DMS79 treated with DMSO at 0.1 percent for 48 hours (cell line): ENCODE measurements around the gene ZRSR2.
"Not testable (repeated sequence)": the region's sequence is repeated elsewhere in the genome, so short reads cannot be mapped to it uniquely, and the experiment has no call there.

Experiments
- DNase-seq: peaks from one replicate; lab custom pipeline; 2025; lab: John Stamatoyannopoulos, UW

Gene ZRSR2, protein sequence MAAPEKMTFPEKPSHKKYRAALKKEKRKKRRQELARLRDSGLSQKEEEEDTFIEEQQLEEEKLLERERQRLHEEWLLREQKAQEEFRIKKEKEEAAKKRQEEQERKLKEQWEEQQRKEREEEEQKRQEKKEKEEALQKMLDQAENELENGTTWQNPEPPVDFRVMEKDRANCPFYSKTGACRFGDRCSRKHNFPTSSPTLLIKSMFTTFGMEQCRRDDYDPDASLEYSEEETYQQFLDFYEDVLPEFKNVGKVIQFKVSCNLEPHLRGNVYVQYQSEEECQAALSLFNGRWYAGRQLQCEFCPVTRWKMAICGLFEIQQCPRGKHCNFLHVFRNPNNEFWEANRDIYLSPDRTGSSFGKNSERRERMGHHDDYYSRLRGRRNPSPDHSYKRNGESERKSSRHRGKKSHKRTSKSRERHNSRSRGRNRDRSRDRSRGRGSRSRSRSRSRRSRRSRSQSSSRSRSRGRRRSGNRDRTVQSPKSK

DNA sequence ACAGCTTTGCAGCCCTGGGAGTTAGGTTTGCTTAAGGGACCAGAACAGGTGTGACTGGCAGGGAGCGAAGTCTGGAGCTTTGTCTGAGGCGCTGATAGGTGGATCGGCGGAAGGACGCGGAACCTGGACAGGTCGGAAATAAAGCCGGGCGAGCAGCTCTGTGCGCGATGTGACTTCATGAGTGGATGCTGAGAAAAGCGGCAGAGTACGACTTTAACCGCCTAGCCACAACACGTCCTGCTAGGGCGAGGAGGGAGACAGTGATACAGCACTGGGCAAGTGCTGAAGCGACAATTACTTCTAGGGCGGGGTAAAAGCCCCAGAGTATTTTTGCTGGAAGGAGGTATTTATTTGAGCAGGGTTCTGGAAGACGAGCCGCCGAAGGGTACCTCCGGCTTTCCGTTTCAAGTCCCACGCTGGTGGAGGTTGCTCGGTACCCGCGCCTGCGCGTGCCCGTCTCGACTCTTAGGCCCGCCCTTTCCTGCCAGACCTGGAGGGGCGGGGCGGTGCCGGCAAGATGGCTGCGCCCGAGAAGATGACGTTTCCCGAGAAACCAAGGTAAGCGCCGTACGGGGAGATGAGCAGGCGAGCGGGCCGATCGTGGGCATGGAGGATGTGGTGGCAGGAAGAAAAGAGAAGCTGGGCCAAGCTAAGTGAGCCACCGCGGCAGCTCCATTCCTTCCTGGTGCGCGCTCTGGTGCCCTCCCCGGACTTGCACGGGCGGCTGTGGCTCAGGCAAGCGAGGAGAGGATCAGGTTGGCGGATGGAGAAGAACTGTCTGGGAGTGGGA, at the start of gene ZRSR2:
ZRSR2 (plus strand) TSS at position 506 of the 790 bp plus-strand sequence; CDS start at position 518, 12 bp downstream.
- peak; percentile 40 for DNase-seq

DNA sequence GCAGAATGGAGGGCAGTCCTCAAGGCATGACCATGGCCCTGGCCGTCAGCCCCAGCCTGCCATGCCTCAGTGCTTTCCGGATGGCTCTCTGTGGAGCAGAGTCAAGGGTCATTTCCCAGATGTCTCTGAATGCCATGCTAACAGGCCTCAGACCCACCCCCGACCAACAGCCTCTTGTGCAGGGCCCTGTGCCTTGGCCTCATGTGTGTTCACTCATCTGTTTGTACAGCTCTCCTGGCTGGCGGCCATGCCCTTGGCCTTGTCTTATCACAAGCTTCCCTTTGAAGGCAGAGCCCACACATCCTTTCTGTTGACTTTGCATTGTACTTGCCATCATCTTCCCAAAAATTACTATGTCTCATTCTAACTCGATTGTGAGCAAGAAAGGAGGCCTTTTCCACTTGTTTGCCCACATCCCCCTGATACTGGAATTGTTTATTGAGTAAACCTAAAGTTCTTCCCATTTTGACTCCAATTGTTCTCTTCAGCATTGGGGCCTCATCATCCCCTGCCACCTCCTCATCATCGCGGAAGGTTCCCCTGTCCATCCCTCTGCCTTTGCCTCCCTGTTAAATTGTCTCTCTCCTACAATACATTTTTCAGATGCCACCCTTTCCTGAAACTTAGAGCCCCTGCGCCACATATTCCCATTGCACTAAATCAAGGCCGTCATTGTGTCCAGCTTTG, 46.0 kb upstream of the ZRSR2 start:
- no peak for DNase-seq

DNA sequence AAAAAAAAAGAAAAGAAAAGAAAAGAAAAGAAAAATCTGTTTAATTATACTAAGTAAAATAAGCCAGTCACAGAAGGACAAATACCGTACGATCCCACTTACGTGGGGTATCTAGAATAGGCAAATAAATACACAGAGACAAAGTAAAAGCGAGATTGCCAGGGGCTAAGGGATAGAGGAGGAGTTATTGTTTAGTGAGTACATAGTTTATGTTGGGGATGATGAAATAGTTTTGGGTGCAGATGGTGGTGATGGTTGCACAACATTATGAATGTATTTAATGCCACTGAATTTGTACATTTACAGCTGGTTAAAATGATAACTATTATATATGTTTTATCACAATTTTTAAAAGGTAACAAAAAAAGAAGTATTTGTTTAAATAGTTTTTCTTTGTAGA, 45.1 kb upstream of the ZRSR2 start:
- DNase-seq: no peak

DNA sequence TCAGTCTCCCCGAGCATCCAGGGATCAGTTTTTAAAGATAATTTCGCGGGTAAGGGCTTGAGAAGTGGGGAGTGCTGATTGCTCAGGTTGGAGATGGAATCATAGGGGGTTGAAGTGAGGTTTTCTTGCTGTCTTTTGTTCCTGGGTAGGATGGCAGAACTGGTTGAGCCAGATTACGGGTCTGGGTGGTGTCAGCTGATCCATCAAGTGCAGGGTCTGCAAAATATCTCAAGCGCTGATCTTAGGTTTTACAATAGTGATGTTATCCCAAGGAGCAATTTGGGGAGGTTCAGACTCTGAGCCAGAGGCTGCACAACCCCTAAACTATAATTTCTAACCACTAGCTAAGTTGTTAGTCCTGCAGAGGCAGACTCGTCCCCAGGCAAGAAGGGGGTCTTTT, 43.6 kb upstream of the ZRSR2 start:
- not testable (repeated sequence) for DNase-seq

DNA sequence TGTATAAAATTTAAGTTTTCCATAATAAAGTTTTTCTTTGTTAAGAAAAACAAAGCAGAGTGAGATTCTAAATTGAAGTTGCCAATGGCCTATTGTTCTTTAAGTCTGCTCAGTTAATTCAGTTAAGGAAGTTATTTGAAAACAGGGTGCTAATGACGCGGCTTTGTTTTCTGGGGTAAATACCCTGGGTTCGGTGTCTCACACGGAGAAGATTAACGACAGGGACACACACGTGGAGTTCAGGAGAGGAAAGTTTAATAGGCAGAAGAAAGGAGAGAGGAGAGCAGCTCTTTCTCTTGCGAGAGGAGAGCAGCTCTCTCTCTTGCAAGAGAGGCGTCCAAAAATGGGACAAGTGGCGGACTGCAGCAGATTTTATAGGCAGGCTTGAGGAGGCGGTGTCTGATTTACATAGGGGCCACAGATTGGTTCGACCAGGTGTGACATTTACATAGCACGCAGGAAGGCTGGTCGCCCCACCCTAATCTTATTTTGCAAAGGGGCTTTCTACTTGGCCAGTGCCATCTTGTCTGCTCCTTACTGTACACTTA, 42.6 kb upstream of the ZRSR2 start:
- no peak for DNase-seq

DNA sequence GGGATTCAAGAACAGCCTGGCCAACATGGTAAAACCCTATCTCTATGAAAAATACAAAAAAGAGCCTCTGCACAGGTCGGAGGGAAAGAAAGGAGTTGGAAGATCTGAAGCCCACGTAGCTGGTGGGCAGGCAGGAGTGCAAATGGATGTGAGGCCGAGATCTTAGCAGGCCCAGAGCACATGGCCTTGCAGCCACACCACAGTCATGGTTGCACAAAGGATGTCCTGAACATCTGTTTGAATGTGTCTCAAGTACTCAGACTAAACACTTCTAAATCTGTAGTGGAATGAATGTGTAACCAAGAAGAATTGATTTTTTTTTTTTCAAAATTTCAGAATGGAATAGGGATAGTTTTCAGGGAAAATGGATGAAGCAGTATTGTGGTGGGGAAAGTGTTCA, 41.4 kb upstream of the ZRSR2 start:
- no peak for DNase-seq

DNA sequence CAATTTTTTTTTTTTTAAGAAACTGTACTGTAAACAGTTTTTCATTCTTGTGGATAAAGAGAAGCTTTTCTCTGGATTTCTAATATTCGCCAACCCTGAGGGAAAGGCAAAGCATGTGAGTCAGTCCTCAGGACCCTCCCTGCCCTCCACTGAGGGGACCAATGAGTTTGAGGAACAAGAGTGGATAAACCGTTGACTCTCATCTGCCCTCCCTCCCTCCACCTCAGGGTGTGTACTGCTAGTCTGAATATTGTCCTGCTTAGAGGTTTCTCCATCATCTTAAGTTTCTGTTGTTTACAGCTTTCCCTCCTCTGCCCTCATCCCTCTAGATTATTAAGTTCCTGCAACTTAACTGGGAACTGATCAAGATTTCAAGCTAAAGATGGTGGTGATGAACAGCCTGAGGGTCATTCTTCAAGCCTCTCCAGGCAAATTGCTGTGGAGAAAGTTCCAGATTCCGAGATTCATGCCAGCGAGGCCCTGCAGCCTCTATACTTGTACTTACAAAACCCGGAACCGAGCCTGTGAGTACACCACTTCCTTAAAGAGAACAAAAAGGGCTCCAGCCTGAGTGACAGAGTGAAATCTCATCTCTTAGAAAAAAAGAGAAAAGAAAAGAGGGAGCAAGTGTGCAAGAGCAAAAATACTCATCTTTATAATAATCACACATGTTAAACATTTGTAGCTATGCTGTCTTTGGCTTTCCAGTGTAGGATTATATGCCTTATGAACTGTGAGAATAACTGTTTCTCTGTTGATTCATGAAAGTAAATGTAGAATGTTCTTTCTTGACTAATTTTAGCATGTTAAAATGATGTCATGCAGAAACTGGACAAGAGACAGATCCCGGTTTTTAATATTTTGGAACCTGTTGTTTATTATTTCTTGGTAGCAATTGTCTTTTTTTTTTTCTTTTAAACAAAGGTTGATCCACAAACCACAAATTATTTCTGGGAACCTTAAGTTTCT, 40.4 kb upstream of the ZRSR2 start:
- no peak for DNase-seq

DNA sequence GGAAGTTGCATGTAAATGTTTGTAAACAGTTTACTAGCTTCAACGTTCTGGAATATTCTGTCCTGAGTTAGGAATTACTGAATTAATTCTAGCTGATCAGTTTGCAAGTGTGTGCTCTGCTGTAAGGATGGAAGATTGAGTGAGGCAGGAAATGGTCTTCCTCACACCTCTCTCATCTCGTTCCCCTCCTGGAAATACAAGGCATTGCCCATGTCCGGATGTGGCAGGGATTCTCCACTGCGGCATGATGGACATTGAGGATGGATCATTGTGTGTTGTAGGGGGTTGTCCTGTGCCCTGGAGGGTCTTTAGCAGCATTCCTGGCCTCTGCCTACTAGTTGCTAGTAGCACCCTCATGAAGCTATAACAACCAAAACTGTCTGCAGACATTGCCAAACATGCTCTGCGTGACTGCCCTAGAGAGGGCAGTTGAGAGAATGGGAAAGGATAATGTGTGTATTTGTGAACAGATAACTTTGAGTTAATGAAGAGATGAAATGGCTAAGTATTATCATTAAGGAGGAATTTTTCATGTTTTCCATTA, 39.6 kb upstream of the ZRSR2 start:
- no peak for DNase-seq

DNA sequence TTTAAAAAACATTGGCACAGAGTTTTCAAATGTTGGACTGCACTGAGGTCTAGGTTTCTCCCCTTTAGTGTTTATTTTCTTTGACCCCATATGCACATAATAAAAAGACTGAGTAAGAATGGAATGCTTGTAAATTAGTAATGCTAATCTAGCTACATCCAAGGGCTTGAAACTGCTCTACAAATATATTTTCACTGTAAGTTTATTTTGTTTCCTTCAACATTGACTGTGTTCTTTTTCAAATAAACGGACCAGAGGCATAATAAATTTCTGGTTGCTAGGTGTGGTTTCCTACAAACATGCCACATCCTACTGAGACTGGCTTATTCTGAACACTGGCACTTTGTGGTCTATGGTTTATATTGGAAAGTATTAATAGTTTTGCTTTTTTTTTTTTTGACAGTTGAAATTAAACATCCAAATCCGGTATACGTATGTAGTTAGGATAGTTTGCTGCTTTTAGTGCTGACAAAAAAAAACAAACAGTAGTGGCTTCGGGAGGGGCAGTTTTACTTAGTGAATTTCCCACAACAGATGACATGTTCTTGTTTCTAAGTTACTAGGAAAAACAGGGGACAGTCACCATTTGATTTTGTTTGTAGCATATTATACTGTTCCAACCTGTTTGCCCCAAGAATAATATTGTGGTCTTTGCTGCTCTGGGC, 39.0 kb upstream of the ZRSR2 start:
- DNase-seq: no peak

DNA sequence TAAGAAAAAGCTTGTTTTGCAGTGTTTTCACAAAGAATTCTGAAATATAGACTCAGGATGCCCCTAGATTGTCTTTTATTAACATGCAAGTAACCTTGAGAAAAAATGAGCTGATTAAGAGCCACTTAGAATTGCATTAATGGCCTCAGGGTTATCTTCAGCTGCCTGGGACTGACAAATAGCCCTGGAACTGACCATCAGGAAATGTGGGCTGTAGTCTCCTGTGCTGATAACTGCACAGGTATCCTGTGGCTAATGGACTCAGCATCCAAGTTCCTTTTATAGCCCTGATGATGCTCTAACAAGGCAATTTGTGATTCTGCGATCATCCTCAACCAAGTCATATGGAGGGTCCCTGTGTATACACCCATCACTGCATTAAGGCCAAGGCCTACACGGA, 35.2 kb upstream of the ZRSR2 start:
- no peak for DNase-seq

DNA sequence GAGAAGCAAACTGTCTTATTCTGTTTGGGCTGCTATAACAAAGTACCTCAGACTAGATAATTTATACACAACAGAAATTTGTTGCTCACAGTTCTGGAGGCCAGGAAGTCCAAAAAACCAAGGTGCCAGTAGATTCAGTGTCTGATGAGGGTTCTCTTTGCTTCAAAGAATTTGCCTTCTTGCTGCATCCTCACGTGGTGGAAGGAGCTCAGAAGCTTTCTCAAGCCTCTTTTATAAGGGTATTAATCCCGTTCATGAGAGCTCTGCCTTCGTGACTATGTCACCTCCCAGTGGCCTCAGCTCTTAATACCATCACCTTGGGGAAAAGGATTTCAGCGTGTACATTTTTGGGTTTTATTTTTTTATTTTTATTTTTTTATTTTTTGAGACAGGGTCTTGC, 32.1 kb upstream of the ZRSR2 start:
- DNase-seq: no peak

DNA sequence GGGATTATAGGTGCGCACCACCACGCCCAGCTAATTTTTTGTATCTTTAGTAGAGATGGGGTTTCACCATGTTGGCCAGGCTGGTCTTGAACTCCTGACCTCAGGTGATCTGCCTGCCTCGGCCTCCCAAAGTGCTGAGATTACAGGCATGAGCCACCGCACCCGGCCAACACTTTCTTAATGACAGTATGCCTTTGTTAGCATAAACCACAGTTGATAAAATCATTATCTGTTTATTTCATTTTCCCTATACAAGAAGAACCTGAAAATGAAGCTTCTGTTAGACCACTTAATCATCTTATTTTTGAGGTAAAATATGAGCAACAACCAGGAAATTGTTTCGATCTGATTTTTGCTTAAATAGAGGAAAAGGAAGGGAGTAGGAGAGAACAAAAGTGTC, 30.4 kb upstream of the ZRSR2 start:
- not testable (repeated sequence) for DNase-seq

DNA sequence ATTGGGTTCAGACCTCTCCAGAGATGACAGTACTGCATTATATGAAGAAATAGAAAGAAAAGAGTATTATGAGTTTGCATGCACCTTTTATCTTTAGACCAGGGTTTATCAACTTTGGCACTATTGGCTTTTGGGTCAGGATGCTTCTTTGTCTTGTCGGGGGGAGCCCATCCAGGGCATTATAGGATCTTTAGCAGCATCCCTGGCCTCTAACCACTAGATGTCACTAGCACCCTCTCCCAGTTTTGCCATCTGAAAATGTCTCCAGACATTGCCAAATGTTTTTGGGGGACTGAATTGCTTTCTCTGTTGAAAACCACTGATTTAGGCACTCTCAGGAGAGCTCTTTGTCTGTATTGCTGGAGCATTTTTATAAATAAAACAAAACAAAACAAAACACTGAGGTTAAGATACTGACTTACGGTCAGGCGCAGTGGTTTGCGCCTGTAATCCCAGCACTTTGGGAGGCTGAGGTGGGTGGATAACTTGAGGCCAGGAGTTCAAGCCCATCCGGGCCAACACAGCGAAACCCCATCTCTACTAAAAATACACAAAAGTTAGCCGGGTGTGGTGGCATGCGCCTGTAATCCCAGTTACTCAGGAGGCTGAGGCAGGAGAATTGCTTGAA, 28.6 kb upstream of the ZRSR2 start:
- no peak for DNase-seq

DNA sequence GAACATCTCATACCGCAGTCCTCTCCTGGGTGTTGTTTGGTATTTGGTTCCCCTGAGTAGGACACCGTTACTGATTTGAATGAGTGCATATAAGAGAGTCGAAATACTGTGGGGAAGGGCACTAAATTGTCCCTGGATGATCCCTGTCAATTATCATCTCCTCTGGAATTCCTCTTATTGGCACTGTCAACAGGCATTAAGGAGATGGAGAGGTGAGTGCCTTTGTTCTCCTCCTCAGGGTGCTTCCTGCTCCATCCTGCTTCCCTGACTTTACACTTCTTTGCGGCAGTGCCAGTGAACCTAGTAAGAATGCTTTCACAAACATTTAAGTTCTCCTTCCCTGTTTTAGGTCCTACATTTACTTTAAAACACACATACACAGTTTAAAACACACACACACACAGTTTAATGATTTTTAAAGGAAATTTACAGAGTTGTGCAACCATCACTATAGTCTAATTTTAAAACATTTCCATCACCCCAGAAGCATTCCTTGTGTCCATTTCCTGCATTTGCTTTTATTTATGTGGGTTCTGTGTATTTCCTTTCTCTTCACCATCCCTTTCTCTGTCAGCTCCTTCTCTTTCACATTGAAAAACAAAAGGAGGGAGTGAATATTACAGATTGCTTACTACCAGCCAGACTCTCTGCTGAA, 20.9 kb upstream of the ZRSR2 start:
- DNase-seq: no peak

DNA sequence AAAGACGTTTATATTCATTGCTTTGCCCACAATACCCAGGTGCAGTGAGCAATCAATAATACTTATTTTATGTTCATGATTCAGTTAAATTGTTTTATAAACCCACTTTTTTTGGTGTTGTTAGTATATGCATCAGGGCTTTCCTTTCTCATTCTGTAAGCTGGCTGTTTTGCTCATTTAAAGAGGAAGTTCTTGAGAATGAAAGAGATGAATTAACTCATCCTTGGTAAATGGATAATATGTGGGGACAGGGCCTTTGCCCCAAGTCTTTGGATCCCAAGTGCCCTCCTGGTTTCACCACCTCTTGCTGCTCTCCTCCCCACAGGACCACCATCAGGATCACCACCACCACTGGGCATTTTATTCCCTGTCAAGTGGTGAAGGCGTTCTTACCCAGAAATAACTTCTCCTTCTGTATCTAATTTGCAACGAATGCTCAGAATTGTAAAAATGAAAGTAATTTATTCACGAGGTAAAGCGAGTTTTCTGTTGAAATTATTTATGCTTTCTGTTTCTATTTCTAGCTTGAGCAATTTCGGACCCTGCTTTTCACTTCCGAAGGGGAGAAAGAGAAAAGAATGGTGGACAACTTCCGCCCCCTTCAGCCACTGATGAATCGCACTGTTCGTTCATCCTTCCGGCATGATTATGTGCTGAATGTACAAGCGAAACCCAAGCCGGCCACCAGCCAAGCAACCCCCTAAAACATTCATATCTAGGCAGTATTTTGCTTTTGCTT, 8.2 kb upstream of the ZRSR2 start:
- DNase-seq: no peak

DNA sequence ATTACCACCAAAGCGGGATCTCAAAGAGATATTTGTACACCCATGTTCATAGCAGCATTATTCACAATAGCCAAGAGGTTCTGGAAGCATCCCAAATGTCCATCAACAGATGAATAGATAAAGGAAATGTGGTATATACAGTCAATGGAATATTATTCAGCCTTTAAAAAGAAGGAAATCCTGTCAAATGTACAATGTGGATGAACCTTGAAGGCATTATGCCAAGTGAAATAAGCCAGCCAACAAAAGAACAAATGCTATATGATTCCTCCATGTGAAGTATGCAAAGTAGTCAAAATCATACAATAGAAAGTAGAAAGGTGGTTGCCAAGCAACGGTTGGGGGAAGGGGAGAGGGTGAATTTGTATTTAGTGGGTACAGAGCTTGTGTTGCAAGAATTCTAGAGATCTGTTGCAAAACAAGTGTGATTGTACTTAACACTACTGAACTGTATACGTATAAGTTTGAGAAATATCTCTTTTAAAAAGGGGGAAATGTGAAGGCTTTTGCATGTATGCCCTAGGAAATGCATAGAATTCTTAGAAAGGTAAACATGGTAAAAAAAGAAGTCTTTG, 5.0 kb upstream of the ZRSR2 start:
- DNase-seq: no peak

DNA sequence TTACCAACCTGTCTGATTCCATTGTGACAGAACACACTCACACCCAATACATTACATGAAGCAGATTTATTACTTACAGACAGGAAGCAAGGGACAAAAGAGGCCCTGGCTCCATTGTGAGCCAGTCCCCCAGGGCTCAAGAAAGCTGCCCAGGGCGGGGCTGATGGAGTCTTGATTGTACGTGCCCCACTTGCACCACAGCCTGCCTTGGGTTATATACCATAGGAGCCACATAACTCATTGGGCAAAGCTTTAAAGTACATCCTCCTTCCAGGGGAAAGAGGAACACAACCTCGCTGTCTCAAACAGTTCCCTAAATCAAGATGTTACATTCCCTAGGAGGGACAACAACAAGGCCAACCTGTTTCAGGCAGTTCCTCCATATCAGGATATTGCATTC, 3.4 kb upstream of the ZRSR2 start:
- DNase-seq: no peak

DNA sequence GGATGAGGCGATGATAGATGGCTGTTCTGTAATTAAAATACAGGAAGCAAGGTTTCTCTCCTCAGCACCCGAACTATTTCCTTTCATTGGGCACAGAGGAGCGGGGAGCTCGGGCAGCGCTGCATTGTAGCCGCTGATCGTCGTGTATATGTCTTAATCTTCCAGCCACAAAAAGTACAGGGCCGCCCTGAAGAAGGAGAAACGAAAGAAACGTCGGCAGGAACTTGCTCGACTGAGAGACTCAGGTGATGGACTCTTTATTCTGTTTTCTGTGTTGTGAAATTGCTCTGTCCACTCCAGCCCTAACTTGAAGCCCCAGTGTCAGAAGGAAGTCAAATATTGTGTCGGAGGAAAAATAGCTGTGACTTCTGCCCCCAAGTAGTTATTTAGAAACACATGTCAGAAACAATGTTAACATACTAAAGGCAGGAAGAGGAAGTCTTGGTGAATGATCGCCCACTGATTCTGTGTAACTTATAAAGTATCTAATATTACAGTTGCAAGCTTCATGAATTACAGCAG, 546 bp downstream of the ZRSR2 start:
- no peak for DNase-seq
